GM12878 (cell line): ENCODE results near the gene FASTK. TPM values are rescaled to one million over a fixed set of nuclear protein-coding genes. Genes with fewer than 3 reads are reported as not detected.
A peak's percentile ranks its signal among the peaks of the same experiment; 100 is the strongest.

Experiments used
- ATF2 ChIP-seq: IDR thresholded peaks from 2 replicates; pipeline ENCODE4 v1.6.1; 2012; ENCODE audit warnings: low read length, inconsistent platforms
- ATF7 ChIP-seq: fragments of 450-650 bp; IDR thresholded peaks from 2 replicates; pipeline ENCODE4 v1.6.1; 2016; ENCODE audit warnings: low read depth, mild to moderate bottlenecking
- BACH1 ChIP-seq: fragments of 450-650 bp; IDR thresholded peaks from 2 replicates; pipeline ENCODE4 v1.6.1; 2017; ENCODE audit warnings: mild to moderate bottlenecking, borderline replicate concordance
- EP300 ChIP-seq, 2 experiments: fragments of 150-350 bp in 1 of 2; IDR thresholded peaks; 2 replicates each; pipeline ENCODE4 v1.6.1; 2011 to 2012; ENCODE audit warnings: low read depth in 2 of 2, low read length in 2 of 2, borderline replicate concordance in 1 of 2, improper control_type of control experiment in 1 of 2, inconsistent platforms in 1 of 2; ENCODE audit not compliant: control insufficient read depth in 1 of 2
- FOS ChIP-seq: IDR thresholded peaks from 3 replicates; pipeline ENCODE4 v1.6.1; 2011; ENCODE audit warnings: borderline replicate concordance; ENCODE audit not compliant: insufficient read length; ENCODE audit errors: extremely low read depth
- HDGF ChIP-seq: fragments of 450-650 bp; IDR thresholded peaks from 2 replicates; pipeline ENCODE4 v1.6.1; 2016; ENCODE audit warnings: antibody characterized with exemption
- IRF3 ChIP-seq: fragments of 450-650 bp; IDR thresholded peaks from 2 replicates; pipeline ENCODE4 v1.6.1; 2014; ENCODE audit warnings: mild to moderate bottlenecking
- IRF4 ChIP-seq: IDR thresholded peaks from 2 replicates; pipeline ENCODE4 v1.6.1; 2011; ENCODE audit warnings: low read depth, low read length
- KAT2A ChIP-seq: conservative IDR thresholded peaks from 2 replicates; pipeline ENCODE4 v1.6.1; 2011; ENCODE audit warnings: low read depth, low read length; ENCODE audit not compliant: control insufficient read depth
- KDM1A ChIP-seq: fragments of 200-600 bp; sonication (generic); IDR thresholded peaks from 2 replicates; pipeline ENCODE4 v1.6.1; 2016; ENCODE audit warnings: borderline replicate concordance
- NBN ChIP-seq: fragments of 450-650 bp; IDR thresholded peaks from 2 replicates; pipeline ENCODE4 v1.6.1; 2016
- NR2C2 ChIP-seq: IDR thresholded peaks from 2 replicates; pipeline ENCODE4 v1.6.1; 2011; ENCODE audit warnings: borderline replicate concordance, low read depth; ENCODE audit not compliant: control insufficient read depth, insufficient read length
- PAX8 ChIP-seq: fragments of 450-650 bp; IDR thresholded peaks from 2 replicates; pipeline ENCODE4 v1.6.1; 2017; ENCODE audit warnings: mild to moderate bottlenecking, moderate library complexity
- POLR2AphosphoS5 ChIP-seq: IDR thresholded peaks from 2 replicates; pipeline ENCODE4 v1.6.1; 2011; ENCODE audit warnings: mild to moderate bottlenecking, low read length, inconsistent platforms
- RELA ChIP-seq: fragments of 450-650 bp; IDR thresholded peaks from 2 replicates; pipeline ENCODE4 v1.8.0; 2014; ENCODE audit warnings: borderline replicate concordance; ENCODE audit not compliant: partially characterized antibody
- SKIL ChIP-seq: fragments of 450-650 bp; IDR thresholded peaks from 2 replicates; pipeline ENCODE4 v1.6.1; 2017; ENCODE audit warnings: mild to moderate bottlenecking, low read depth, inconsistent platforms; ENCODE audit not compliant: poor library complexity, severe bottlenecking
- SMC3 ChIP-seq: IDR thresholded peaks from 2 replicates; pipeline ENCODE4 v1.6.1; 2011; ENCODE audit warnings: low read length, improper control_type of control experiment, borderline replicate concordance
- STAT3 ChIP-seq: IDR thresholded peaks from 2 replicates; pipeline ENCODE4 v1.6.1; 2011; ENCODE audit warnings: low read depth, low read length, improper control_type of control experiment
- YY1 ChIP-seq: IDR thresholded peaks from 2 replicates; pipeline ENCODE4 v1.6.1; 2011; ENCODE audit warnings: low read depth, mild to moderate bottlenecking, low read length
- ZBTB33 ChIP-seq: fragments of 450-650 bp; IDR thresholded peaks from 2 replicates; pipeline ENCODE4 v1.6.1; 2017; ENCODE audit warnings: mild to moderate bottlenecking
- ZNF24 ChIP-seq: fragments of 450-650 bp; IDR thresholded peaks from 2 replicates; pipeline ENCODE4 v1.6.1; 2017; ENCODE audit warnings: antibody characterized with exemption, mild to moderate bottlenecking
- polyA plus RNA-seq, 11 experiments: library from polyadenylated mRNA; depleted of rRNA in 4 of 11; unstranded in 6 of 11; stranded (reverse) in 5 of 11; fragments of >200 nt; fragmentation: Nextera tagmentation in 4 of 11; fragmentation: Illumina TruSeq in 1 of 11; extraction: Ambion mirVana in 4 of 11; extraction: Trizol in 1 of 11; gene quantifications; 1 replicate in 1 of 11; 2 replicates in 10 of 11; pipeline versions ENCODE4 v1.2.1 to v1.2.3, GENCODE V29; 2011 to 2016; ENCODE audit warnings: inconsistent platforms in 2 of 11, missing spikeins in 2 of 11, low read depth in 1 of 11
- total RNA-seq, 4 experiments: library from RNA; depleted of rRNA in 3 of 4; stranded (reverse); fragments of >200 nt in 3 of 4; fragmentation: Illumina TruSeq in 1 of 4; extraction: Trizol in 1 of 4; gene quantifications; 2 replicates each; pipeline versions ENCODE4 v1.2.1 to v1.2.3, GENCODE V29; 2013 to 2021

FASTK gene
- total and polyA plus RNA-seq, 10 of the 15 experiments (the other 5 are each of a cell fraction or from before 2014, with no cell fraction given): 0.19 to 102 (median 54.5) TPM

- no peak for TF ChIP-seq SKIL
- peak; percentile 67 for TF ChIP-seq BACH1
- no peak for TF ChIP-seq SMC3
- TF ChIP-seq ATF7: no peak
- no peak for TF ChIP-seq KDM1A
- TF ChIP-seq ZBTB33: no peak
- no peak for TF ChIP-seq NR2C2
- TF ChIP-seq NBN: peak; percentile 39; the same call in 1 of the 2 replicates
- no peak for TF ChIP-seq ATF2
- no peak for TF ChIP-seq PAX8
- TF ChIP-seq RELA: no peak
- no peak for TF ChIP-seq STAT3
- TF ChIP-seq YY1: peak; percentile 57
- no peak for TF ChIP-seq IRF3
- no peak for TF ChIP-seq POLR2AphosphoS5
- TF ChIP-seq KAT2A: no peak
- no peak for TF ChIP-seq FOS
- no peak for TF ChIP-seq EP300 (IDR thresholded peaks at IDR 0.05; ENCODE audit: borderline replicate concordance in 1 of 2, control insufficient read depth in 1 of 2, low read depth in 2 of 2, low read length in 2 of 2)
- no peak for TF ChIP-seq HDGF
- TF ChIP-seq IRF4: 0 out of 2 replicates have a peak, but pooled peaks have one; percentile 8
- peak; percentile 33; the same call in 1 of the 2 replicates for TF ChIP-seq ZNF24
These were observed 6.8 kb upstream of the FASTK start (continued) for GRCh38 chr7:151087245-151088018.
